Left lobe of liver (tissue), 2 donors: ENCODE results near the gene NHP2. TPM values are rescaled to one million over a fixed set of nuclear protein-coding genes. Genes with fewer than 3 reads are reported as not detected.
A peak's percentile ranks its signal among the peaks of the same experiment; 100 is the strongest.
"Not testable (repeated sequence)": the region's sequence is repeated elsewhere in the genome, so short reads cannot be mapped to it uniquely, and the experiment has no call there.

ENCODE experiments used
- ATAC-seq: fragments of 200-7000 bp; cut with Tn5 transposase; one replicate; pipeline ENCODE4 v1.9.1; 2020; ENCODE audit warnings: mild to moderate bottlenecking, moderate library complexity
- DNase-seq: peaks from one replicate; pipeline ENCODE4 v3.0.0-alpha.2; 2020; ENCODE audit warnings: low spot score
- total RNA-seq: library from RNA; stranded (reverse); gene quantifications from one replicate; pipeline ENCODE4 v1.2.1, GENCODE V29; 2021
- donor health status: DM: no; HTN: no; CAD: no; lungs with moderate emphysema.
- donor health status: DM: no; HTN: yes; CAD: no.

NHP2 gene
- total RNA-seq, 1 donor from 2014 or later = 45.6 TPM

GRCh38 chr5:178131446-178131996 lies 22.2 kb downstream of the NHP2 start:
- no peak for ATAC-seq

GRCh38 chr5:178130576-178131445 lies 22.9 kb downstream of the NHP2 start, which contains the start of gene RMND5B:
RMND5B (plus strand) TSS chr5:178131014; CDS start chr5:178138120, 7,106 bp downstream.
- ATAC-seq = peak; percentile 98
- DNase-seq = peak; percentile 90

More at GRCh38 chr5:178131446-178131996, 22.2 kb downstream of the NHP2 start:
- DNase-seq = no peak

- DNase-seq, ATAC-seq: not testable (repeated sequence)
Measured at GRCh38 chr5:178130234-178130575, 23.5 kb downstream of the NHP2 start.

- DNase-seq = no peak
Measured at GRCh38 chr5:178129296-178129695, 24.4 kb downstream of the NHP2 start.

GRCh38 chr5:178127300-178128009 lies 26.2 kb downstream of the NHP2 start:
- not testable (repeated sequence) for DNase-seq, ATAC-seq

More at GRCh38 chr5:178129296-178129695, 24.4 kb downstream of the NHP2 start:
- ATAC-seq = no peak

GRCh38 chr5:178126556-178126955 lies 27.1 kb downstream of the NHP2 start:
- ATAC-seq (no peak), DNase-seq (no peak)

GRCh38 chr5:178125253-178125906 lies 28.3 kb downstream of the NHP2 start:
- DNase-seq (no peak), ATAC-seq (no peak)

- no peak for DNase-seq
- ATAC-seq = no peak
Measured at GRCh38 chr5:178123966-178124925, 29.4 kb downstream of the NHP2 start.

GRCh38 chr5:178123094-178123965 lies 30.4 kb downstream of the NHP2 start:
- ATAC-seq (no peak), DNase-seq (no peak)

- ATAC-seq = no peak
- DNase-seq = no peak
Measured at GRCh38 chr5:178122346-178122745, 31.3 kb downstream of the NHP2 start.

- no peak for ATAC-seq
Measured at GRCh38 chr5:178121391-178122276, 32.1 kb downstream of the NHP2 start.

GRCh38 chr5:178120607-178121357 lies 32.9 kb downstream of the NHP2 start:
- DNase-seq (peak; percentile 76), ATAC-seq (peak; percentile 91)

More at GRCh38 chr5:178121391-178122276, 32.1 kb downstream of the NHP2 start:
- no peak for DNase-seq

GRCh38 chr5:178119915-178120606 lies 33.6 kb downstream of the NHP2 start:
- no peak for ATAC-seq
- DNase-seq = no peak

- no peak for DNase-seq
Measured at GRCh38 chr5:178117923-178118701, 35.6 kb downstream of the NHP2 start.

GRCh38 chr5:178116143-178116885 lies 37.4 kb downstream of the NHP2 start:
- no peak for ATAC-seq
- DNase-seq = no peak

More at GRCh38 chr5:178117923-178118701, 35.6 kb downstream of the NHP2 start:
- no peak for ATAC-seq
